ENCODE measurements around the gene RASSF6.
"Not testable (repeated sequence)": the region's sequence is repeated elsewhere in the genome, so short reads cannot be mapped to it uniquely, and the experiment has no call there.

RASSF6 gene

GRCh38 chr4:73620115-73620792 lies at the start of gene RASSF6:
RASSF6 (minus strand) TSS chr4:73620436; CDS start chr4:73611795, 8,641 bp downstream.
- H3K4me3 Mint-ChIP-seq: peak within 1 kb of the TSS; percentile 36
- peaks cover 9% of the 10 kb centered on the region for H3K4me1 Mint-ChIP-seq
- peak; percentile 54 for ATAC-seq
- DNase-seq: peak; percentile 19
- H3K36me3 Mint-ChIP-seq (ENCODE audit: low read depth): no peaks in the 10 kb centered on the region
- H3K9me3 Mint-ChIP-seq: no peaks in the 10 kb centered on the region
- no peak within 1 kb of the TSS for H3K27ac Mint-ChIP-seq
- peaks cover 5% of the 10 kb centered on the region for H3K27me3 Mint-ChIP-seq

- Mint-ChIP-seq H3K9me3 (no peaks in the 10 kb centered on the region), H3K36me3 (ENCODE audit: low read depth) (no peaks in the 10 kb centered on the region), H3K27ac (no peak overlapping the region), H3K27me3 (no peaks in the 10 kb centered on the region), H3K4me1 (no peaks in the 10 kb centered on the region), H3K4me3 (no peak overlapping the region)
- DNase-seq (no peak), ATAC-seq (no peak)
Observed at GRCh38 chr4:73669410-73670183, 49.4 kb upstream of the RASSF6 start.

- ATAC-seq (no peak), DNase-seq (no peak)
- Mint-ChIP-seq H3K27me3 (no peaks in the 10 kb centered on the region), H3K9me3 (no peaks in the 10 kb centered on the region), H3K4me3 (no peak overlapping the region), H3K27ac (no peak overlapping the region), H3K4me1 (no peaks in the 10 kb centered on the region), H3K36me3 (ENCODE audit: low read depth) (no peaks in the 10 kb centered on the region)
Observed at GRCh38 chr4:73668782-73669201, 48.6 kb upstream of the RASSF6 start.

- not testable (repeated sequence) for H3K4me1 Mint-ChIP-seq; ATAC-seq; H3K36me3 Mint-ChIP-seq (ENCODE audit: low read depth); H3K27me3 Mint-ChIP-seq; H3K4me3 Mint-ChIP-seq; DNase-seq; H3K9me3 Mint-ChIP-seq; H3K27ac Mint-ChIP-seq
Observed at GRCh38 chr4:73665924-73666323, 45.7 kb upstream of the RASSF6 start.

- Mint-ChIP-seq H3K27me3 (peaks cover 2% of the 10 kb centered on the region), H3K4me1 (peaks cover 3% of the 10 kb centered on the region), H3K4me3 (no peak overlapping the region), H3K9me3 (no peaks in the 10 kb centered on the region), H3K27ac (no peak overlapping the region), H3K36me3 (ENCODE audit: low read depth) (no peaks in the 10 kb centered on the region)
- no peak for DNase-seq
- no peak for ATAC-seq
Observed at GRCh38 chr4:73664470-73664869, 44.2 kb upstream of the RASSF6 start.

- Mint-ChIP-seq H3K36me3 (ENCODE audit: low read depth) (no peaks in the 10 kb centered on the region), H3K9me3 (no peaks in the 10 kb centered on the region), H3K27me3 (peaks cover 2% of the 10 kb centered on the region), H3K4me1 (peaks cover 3% of the 10 kb centered on the region), H3K4me3 (no peak overlapping the region), H3K27ac (no peak overlapping the region)
- no peak for DNase-seq
- ATAC-seq: no peak
Observed at GRCh38 chr4:73663576-73663975, 43.3 kb upstream of the RASSF6 start.

- ATAC-seq: no peak
- peaks cover 3% of the 10 kb centered on the region for H3K4me1 Mint-ChIP-seq
- no peak overlapping the region for H3K27ac Mint-ChIP-seq
Observed at GRCh38 chr4:73662709-73663546, 42.7 kb upstream of the RASSF6 start.

GRCh38 chr4:73661646-73662119 lies 41.4 kb upstream of the RASSF6 start:
- Mint-ChIP-seq H3K4me1 (peaks cover 3% of the 10 kb centered on the region), H3K4me3 (no peak overlapping the region), H3K27ac (peak overlapping the region; percentile 64), H3K9me3 (no peaks in the 10 kb centered on the region), H3K36me3 (ENCODE audit: low read depth) (no peaks in the 10 kb centered on the region), H3K27me3 (peaks cover 2% of the 10 kb centered on the region)
- DNase-seq (no peak), ATAC-seq (peak; percentile 63)

More at GRCh38 chr4:73662709-73663546, 42.7 kb upstream of the RASSF6 start:
- Mint-ChIP-seq H3K27me3 (peaks cover 2% of the 10 kb centered on the region), H3K4me3 (no peak overlapping the region), H3K9me3 (no peaks in the 10 kb centered on the region), H3K36me3 (ENCODE audit: low read depth) (no peaks in the 10 kb centered on the region)
- DNase-seq: no peak

- Mint-ChIP-seq H3K27ac (no peak overlapping the region), H3K4me1 (peaks cover 3% of the 10 kb centered on the region), H3K9me3 (no peaks in the 10 kb centered on the region), H3K4me3 (no peak overlapping the region), H3K36me3 (ENCODE audit: low read depth) (no peaks in the 10 kb centered on the region), H3K27me3 (peaks cover 2% of the 10 kb centered on the region)
- ATAC-seq: no peak
- no peak for DNase-seq
Observed at GRCh38 chr4:73660808-73661207, 40.6 kb upstream of the RASSF6 start.

GRCh38 chr4:73653695-73654106 lies 33.5 kb upstream of the RASSF6 start:
- Mint-ChIP-seq H3K27ac (no peak overlapping the region), H3K4me1 (no peaks in the 10 kb centered on the region), H3K36me3 (ENCODE audit: low read depth) (no peaks in the 10 kb centered on the region), H3K27me3 (peaks cover 2% of the 10 kb centered on the region), H3K9me3 (no peaks in the 10 kb centered on the region), H3K4me3 (no peak overlapping the region)
- ATAC-seq: no peak
- no peak for DNase-seq

- no peak for ATAC-seq
- peaks cover 5% of the 10 kb centered on the region for H3K9me3 Mint-ChIP-seq
- peaks cover 2% of the 10 kb centered on the region for H3K27me3 Mint-ChIP-seq
- DNase-seq: no peak
- H3K36me3 Mint-ChIP-seq (ENCODE audit: low read depth): no peaks in the 10 kb centered on the region
- no peak overlapping the region for H3K27ac Mint-ChIP-seq
- H3K4me3 Mint-ChIP-seq: no peak overlapping the region
- H3K4me1 Mint-ChIP-seq: no peaks in the 10 kb centered on the region
Observed at GRCh38 chr4:73650250-73650649, 30.0 kb upstream of the RASSF6 start.

- H3K4me1 Mint-ChIP-seq: no peaks in the 10 kb centered on the region
- H3K27me3 Mint-ChIP-seq: peaks cover 2% of the 10 kb centered on the region
- no peak overlapping the region for H3K4me3 Mint-ChIP-seq
- H3K36me3 Mint-ChIP-seq (ENCODE audit: low read depth): no peaks in the 10 kb centered on the region
- H3K27ac Mint-ChIP-seq: no peak overlapping the region
- peaks cover 7% of the 10 kb centered on the region for H3K9me3 Mint-ChIP-seq
- no peak for DNase-seq
- ATAC-seq: no peak
Observed at GRCh38 chr4:73648478-73648877, 28.2 kb upstream of the RASSF6 start.

GRCh38 chr4:73646117-73646516 lies 25.9 kb upstream of the RASSF6 start:
- Mint-ChIP-seq H3K27ac (no peak overlapping the region), H3K27me3 (peaks cover 2% of the 10 kb centered on the region), H3K9me3 (peaks cover 7% of the 10 kb centered on the region), H3K4me3 (no peak overlapping the region), H3K36me3 (ENCODE audit: low read depth) (no peaks in the 10 kb centered on the region), H3K4me1 (no peaks in the 10 kb centered on the region)
- DNase-seq (no peak), ATAC-seq (no peak)

- ATAC-seq: no peak
- no peak for DNase-seq
- no peaks in the 10 kb centered on the region for H3K36me3 Mint-ChIP-seq (ENCODE audit: low read depth)
- H3K27me3 Mint-ChIP-seq: peaks cover 4% of the 10 kb centered on the region
- H3K27ac Mint-ChIP-seq: no peak overlapping the region
- no peaks in the 10 kb centered on the region for H3K4me1 Mint-ChIP-seq
- H3K9me3 Mint-ChIP-seq: peaks cover 4% of the 10 kb centered on the region
- no peak overlapping the region for H3K4me3 Mint-ChIP-seq
Observed at GRCh38 chr4:73631565-73632226, 11.5 kb upstream of the RASSF6 start.

All from activated naive CD8-positive, alpha-beta T cell treated with anti-CD3 and anti-CD28 coated beads, Interleukin-2, amount 50 U/mL, for 24 hours (primary cell).